HG03103 (cell line): ENCODE results near the gene ESPNL.

ENCODE experiments used
- ATAC-seq: cut with Tn5 transposase; IDR thresholded peaks from one replicate; pipeline ENCODE4 v1.9.1; 2021; ENCODE audit warnings: low read depth; ENCODE audit not compliant: unreplicated experiment

Gene ESPNL

DNA sequence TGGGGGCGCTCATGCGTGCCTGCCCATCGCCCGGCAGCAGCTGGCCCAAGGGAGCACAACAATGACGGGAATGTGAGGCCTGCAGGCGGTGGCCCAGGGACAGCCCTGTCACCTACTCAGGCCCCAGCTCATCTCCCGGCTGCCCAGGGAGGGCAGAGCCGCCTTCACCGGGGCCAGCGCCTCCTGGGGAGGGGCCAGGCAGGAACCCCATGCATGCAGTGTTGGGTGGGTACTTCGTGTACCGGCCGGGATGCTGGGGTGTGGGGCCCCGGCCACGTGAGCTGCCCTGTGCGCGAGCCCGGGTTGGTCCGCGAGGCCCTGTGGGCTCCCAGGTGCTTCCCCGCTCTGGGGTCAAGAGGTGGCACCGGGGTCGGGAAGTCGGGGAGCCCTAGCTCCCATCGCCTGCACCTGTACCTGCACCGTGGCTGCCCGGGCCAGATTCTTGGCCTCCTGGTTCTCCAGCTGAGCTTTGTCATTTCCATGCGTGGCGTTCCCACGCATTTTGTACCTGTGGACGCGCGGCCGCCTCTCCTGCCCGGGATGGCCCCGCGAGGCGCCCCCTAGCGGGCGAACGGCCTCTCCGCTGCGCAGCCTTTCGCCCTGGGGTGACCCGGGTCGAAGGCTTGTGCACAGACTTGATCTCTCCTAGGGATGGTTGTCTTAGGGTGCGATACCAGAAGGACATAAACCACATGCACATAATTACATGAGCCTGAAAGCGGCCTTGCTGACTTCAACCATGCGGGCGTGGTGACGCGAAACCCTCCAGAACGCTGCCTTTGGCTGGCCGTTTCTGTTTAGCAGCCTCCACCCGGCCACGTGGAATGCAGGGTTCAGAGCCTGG, 39.3 kb downstream of the ESPNL start:
- no peak for ATAC-seq

DNA sequence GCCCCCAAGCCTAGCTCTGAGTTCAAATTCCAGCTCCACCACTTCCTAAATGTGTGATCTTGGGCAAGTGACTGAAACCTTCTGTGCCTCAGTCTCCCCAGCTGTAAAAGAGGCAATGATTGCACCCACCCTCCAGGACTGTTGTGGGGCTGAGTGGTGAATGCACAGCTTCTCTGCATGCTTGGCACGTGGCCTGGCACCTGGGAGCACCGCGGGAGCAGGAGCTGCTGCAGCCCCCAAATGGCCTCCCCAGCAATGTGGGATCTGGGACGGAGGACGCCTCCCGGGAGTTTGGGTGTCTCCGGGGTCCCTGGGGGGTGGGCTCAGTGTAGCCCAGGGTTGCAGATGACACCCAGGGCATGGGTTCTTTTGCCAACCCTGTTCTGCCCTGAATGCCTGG, 39.9 kb downstream of the ESPNL start:
- no peak for ATAC-seq

DNA sequence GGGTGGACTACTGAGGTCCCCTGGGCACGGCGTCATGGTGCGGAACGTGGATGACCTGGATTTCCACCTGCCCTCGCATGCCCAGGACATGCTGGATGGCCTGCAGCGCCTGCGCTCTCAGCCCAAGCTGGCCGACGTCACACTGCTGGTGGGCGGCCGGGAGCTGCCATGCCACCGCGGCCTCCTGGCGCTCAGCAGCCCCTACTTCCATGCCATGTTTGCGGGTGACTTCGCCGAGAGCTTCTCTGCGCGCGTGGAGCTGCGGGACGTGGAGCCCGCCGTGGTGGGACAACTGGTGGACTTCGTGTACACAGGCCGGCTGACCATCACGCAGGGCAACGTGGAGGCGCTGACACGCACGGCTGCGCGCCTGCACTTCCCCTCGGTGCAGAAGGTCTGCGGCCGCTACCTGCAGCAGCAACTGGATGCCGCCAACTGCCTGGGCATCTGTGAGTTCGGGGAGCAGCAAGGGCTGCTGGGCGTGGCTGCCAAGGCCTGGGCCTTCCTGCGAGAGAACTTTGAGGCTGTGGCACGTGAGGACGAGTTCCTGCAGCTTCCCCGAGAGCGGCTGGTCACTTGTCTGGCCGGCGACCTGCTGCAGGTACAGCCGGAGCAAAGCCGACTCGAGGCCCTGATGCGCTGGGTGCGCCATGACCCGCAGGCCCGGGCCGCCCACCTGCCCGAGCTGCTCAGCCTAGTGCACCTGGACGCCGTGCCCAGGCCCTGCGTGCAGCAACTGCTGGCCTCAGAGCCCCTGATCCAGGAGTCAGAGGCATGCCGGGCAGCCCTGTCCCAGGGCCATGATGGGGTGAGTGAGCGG, 40.8 kb downstream of the ESPNL start:
- ATAC-seq, result no peak

- no peak for ATAC-seq
Observed at GRCh38 chr2:238141541-238142318, 41.6 kb downstream of the ESPNL start.

- ATAC-seq, result no peak
Observed at GRCh38 chr2:238142382-238143205, 42.5 kb downstream of the ESPNL start.

DNA sequence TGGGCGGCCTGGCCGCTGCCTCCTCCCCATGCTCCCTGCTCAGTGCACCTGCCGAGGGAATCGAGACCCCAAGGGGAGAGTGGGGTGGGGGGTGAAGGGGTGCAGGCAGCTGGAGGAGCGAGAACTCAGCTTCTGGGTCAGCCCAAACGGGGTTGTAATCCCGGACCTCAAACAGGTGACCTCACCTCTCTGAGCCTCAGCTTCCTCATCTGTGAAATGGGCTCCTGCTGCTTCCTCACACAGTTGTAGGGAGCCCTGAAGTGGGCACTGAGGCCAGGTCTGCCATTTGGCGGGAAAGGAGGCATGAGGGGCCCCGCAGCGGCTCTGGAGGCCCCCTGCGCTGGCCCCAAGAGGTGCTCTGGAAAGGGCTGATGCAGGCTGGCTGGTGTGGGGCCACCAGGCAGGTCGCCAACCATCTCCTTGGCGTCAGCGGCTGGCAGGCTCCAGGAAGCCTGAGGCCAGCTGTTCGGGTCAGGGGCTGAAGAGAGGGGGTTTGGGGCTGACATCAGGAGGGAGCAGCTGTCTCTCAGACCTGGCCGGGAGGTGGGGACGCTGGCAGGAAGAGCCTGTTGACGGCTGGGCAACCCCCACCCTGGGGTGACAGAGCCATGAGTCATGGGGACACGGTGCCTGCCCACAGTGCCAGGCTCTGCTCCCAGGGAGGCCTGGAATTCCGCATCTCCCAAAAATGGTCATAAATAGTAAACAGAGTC, 43.3 kb downstream of the ESPNL start:
- no peak for ATAC-seq

GRCh38 chr2:238144262-238144661, 44.1 kb downstream of the ESPNL start:
- no peak for ATAC-seq

GRCh38 chr2:238145046-238145445, 44.9 kb downstream of the ESPNL start:
- ATAC-seq, result no peak

DNA sequence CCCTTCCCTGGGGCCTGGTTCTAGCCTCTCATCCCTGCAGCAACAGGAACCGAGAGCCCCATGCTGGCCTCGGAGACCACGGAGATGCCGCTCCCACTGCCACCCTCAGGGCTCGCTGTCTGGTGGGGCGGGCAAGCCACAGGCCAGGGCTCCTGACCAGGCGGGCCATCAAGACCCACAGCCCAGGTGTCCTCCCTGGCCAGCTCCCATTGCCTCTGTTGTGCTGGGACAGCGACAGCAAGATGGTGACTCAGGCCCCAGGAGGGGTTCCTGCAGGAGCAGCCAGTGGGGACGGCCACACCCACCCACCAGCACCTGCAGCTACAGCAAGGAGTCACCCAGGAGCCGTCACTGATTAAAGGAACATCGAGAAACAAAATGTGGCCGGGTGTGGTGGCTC, 45.7 kb downstream of the ESPNL start:
- ATAC-seq, result no peak

- no peak for ATAC-seq
Observed at GRCh38 chr2:238146884-238147544, 46.9 kb downstream of the ESPNL start.

DNA sequence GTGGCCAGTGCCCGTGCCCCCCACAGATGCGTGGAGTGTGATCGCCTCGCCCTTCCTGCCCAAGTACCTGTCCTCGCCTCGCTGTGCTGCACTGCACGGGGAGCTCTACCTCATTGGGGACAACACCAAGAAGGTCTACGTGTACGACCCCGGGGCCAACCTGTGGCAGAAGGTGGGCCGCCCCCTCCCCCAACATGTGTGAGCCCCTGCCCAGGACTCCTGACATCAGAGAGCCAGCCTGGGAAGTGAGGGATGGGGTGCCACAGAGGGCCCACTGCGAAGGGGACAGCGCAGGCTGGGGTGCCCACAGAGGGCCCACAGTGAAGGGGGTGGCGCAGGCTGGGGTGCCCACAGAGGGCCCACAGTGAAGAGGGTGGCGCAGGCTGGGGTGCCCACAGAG, 48.8 kb downstream of the ESPNL start:
- ATAC-seq, result no peak

DNA sequence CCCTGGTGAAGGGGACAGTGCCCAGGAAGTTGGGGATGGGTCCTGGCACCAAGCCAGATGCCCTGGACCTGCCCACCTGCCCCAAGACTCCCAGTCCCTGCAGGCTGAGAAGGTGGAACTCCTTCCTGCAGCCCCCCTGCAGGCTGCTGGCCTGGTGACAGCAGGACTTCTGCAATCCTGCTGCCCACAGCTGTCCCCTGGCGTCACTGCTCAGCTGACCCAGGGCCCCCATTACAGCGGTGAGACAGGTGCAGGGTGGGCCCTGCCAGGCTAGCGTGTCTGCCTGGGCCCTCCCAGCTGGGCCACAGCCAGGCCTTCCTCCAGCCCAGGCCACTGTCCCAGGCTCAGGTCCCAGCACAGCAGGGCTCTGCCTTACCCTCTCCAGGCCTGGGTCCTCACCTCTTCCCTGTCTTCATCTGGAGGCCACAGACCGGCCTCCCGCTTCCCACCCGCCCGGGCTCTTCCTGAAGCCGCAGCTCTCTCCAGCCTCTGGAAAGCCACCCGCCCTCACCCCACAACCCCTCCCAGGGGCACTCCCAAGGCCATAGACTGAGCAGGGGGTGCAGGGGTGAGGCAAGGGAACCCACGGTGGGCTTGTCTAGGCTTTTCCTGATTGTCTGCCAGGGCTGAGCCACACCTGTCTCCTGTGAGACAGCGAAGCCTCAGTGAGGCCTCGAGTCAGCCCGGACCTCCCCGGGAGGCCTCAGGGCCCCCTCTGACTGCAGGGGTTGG, 49.9 kb downstream of the ESPNL start:
- no peak for ATAC-seq

GRCh38 chr2:238150686-238151085, 50.5 kb downstream of the ESPNL start:
- no peak for ATAC-seq

GRCh38 chr2:238151205-238151604, 51.1 kb downstream of the ESPNL start:
- ATAC-seq, result no peak

GRCh38 chr2:238151628-238152235, 51.6 kb downstream of the ESPNL start:
- no peak for ATAC-seq

- ATAC-seq, result no peak
Observed at GRCh38 chr2:238152771-238153688, 52.9 kb downstream of the ESPNL start.

- ATAC-seq, result no peak
Observed at GRCh38 chr2:238154570-238154969, 54.4 kb downstream of the ESPNL start.
